GM18873 (cell line): ENCODE results near the gene FANCC.

Experiments used
- ATAC-seq: cut with Tn5 transposase; IDR thresholded peaks from one replicate; pipeline ENCODE4 v1.9.1; 2021; ENCODE audit warnings: mild to moderate bottlenecking, moderate library complexity, moderate number of reproducible peaks; ENCODE audit not compliant: unreplicated experiment, low FRiP score

FANCC gene

DNA sequence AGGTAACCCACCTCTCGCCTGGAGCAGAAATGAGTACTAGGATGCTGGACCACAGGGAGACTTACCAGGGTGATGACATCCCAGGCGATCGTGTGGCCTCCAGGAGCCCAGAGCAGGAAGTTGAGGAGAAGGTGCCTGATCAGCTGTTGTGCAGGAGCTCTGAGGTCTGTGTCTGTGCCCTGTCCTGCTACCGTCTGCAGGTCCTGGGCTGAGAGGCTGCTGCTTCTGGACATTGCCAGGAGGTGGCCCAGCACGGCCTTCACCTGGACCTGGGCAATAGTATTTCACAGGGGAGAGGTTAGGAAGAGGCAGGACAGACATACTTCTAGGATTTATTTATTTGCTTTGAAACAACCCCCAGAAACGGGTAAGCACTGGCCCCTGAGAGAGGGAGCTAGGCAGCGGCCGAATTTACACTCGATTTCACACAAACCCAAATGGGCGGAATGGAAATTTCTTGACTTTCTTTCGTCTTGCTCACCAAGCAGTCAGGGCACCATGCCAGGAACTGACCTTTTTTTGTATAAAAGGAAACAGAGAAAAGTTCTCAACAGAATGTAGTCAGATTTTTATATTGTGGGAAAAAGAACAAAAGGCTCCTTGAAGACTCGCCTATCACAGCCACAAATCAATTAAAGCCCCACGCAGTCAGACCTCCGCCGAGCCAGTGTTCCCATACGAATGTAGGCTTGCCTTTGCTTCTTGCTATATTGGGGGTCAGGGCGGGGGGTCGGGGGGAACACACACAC lies 210.3 kb downstream of the FANCC start:
- ATAC-seq: no peak

DNA sequence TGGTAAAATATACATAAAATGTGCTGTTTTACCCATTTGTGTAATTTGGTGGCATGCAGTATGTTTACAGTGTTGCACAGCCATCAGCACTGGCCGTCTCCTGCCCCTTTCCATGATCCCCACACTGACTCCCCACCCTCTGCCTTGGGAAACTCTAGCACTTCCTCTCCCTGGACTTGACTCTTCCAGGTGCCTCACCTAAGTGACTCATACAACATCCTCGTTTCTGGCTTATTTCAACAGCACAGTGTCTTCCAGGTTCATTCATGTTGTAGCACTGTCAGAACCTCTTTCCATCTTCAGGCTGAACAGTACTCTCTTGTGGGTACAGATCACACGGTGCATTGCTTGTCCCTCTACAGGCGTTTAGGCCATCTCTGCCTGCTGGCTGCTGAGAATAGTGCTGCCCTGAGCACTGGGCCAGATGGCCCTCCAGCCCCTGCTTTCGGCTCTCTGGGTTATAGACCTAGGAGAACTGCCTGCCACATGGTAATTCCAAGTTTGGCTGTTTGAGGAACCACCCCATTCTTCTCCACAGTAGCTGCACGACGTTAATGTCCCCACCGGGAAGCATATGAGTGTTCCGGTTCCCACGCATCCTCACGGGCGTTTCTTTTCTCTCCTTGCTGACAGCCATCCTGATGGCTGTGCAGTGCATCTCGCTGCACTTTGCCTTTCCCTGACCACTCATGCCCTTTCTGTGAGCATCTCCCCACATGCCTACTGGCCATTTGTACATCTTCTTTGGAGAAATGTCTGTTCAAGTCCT lies 211.8 kb downstream of the FANCC start:
- ATAC-seq: no peak

DNA sequence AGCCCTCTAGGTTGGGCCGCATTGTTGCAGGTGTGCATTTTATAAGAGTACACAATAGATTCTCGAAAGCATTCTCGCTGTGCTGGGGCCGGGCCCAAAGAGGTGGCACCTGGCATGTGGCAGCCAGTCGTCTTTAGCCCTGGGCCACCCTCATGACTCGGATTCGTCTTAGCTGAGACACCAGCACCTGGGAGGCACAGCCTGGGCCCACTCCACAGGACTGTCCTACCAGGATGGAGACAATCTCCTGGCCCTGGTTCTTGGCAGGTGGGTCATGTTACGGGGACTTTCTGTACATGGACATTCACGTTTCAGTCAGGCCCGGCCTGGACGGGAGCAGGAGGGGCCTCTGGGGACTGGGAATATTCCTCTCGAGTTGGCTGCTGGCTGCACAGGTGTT lies 212.5 kb downstream of the FANCC start:
- no peak for ATAC-seq

DNA sequence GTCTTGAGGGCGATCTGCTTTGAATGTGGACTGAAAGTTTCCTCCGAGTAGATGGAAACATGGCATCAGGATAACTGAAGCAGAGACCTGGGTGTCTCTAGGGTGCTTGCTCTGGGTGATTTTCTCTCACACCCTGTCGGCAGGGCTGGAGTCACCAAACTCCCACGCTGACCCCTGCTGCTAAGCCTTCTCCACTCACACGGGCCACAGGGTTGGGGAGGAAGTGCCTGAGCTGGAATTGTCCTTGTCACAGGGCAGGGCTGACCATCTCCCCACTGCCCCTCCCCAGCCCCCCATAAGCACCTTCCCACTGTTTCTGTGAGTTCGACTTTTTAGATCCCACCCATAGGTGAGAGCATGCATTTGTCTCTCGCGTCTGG lies 212.9 kb downstream of the FANCC start:
- no peak for ATAC-seq

DNA sequence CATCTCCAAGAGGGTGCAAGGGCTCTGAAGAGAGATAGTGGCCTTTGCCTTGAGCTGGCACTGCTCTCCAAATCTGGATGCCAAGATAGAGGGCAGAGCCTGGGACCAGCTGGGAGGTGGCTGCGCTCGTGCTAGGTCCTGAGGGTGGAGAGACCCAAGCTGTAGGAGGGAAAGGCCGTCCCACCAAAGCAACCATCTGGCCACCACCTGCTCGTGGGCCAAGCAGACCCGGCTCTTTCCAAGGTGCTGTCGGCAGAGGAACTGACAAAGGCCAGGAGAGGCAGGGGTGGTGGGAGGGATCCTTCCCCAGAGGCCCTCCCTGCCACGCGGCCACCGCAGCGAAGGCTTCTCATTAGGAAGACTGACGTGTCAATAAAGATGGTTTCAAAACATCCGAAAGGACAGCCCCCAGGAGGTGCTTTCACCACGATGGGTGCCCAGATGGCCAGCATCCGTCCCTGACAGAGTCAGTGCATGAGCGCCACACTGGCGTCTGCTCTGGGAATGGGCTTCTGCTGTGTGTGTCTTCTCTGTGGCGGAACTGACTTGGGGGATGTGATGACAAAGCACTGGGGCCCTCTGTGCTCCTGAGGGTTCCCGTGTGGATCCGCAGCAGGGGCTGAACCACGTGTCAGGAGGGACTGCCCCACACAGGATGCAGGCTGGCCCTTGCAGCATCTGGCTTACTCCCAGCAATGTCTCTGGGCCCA lies 213.5 kb downstream of the FANCC start:
- no peak for ATAC-seq

DNA sequence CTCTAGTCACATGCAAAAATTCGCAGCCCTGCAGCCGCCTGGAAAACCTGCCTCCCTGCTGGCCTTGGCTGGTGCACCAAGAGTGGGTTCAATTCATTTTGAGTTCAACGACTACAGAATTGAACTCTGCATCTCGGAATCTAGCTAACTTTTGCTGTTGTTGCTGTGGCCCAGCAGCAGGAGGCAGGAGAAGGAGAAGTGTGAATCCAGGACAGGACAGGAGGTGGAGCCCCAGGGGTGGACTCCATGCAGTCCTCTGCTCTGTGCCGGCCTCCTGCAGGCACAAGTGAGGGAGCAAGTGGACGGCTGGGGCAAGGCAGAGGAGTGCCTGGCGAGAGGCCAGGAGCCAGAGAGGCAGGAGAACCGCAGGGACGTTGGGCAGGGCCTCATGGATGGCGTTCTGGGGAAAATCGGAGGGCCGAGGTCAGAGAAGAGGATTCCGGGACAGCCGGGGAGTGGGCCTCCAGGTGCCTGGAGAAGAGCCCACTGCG lies 214.2 kb downstream of the FANCC start:
- ATAC-seq: no peak

DNA sequence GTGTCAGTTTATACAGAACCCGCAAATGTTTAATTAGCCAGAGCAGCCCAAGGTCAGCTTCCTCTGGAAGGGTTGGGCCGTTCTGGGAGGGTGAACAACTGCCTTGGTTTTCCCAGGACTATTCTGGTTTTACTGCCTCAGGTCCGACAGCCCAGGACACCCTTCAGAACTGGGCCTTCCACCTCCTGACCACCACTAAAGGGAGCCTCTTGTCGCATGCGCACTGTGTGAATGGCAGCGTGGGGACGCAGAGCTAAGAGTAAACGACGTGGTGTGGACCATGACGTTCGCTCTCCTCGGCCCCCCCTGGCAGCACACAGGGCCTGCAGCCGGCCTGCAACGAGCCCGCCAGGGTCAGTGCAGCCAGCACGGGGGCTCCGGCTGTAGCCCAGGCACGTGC lies 214.9 kb downstream of the FANCC start:
- ATAC-seq: no peak

DNA sequence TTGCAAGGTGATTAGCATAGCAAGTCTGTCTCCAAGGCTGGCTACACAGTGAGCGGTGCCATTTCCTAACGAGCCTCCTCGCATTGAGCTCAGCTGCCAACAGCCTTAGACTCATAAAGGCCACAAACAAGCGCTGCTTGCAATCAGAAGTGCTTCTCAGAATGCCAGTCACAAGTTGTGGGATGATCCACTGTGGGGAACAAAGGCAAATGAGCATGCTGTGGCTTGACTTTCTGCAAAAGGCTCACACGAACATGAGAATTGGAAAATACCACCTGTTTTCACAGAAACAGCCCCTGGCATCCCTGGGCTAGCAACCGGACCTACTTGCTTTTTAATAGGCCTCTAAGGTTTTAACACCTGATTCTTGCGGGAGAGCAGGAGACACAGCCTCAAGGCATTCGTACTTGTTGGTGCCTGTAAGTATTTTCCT lies 215.5 kb downstream of the FANCC start:
- no peak for ATAC-seq

DNA sequence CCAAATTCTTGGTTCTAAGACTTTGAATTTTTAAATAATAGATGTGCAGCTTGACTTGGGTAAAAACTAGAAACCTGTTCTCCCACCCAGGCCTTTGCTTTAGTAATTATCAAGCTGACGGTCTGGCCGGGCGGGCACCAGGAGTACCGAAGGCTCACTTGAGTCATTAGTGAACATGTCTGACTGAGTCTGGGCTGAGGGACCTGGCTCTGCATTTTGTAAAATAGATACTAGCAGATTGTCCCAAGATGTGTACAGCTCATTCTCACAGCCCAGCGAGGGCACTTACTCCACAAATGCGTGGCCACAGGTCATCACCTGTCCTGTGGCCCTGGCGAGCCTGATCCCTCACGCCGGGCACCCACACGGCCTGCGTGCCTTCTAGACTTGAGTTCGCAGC lies 216.2 kb downstream of the FANCC start:
- ATAC-seq: no peak

DNA sequence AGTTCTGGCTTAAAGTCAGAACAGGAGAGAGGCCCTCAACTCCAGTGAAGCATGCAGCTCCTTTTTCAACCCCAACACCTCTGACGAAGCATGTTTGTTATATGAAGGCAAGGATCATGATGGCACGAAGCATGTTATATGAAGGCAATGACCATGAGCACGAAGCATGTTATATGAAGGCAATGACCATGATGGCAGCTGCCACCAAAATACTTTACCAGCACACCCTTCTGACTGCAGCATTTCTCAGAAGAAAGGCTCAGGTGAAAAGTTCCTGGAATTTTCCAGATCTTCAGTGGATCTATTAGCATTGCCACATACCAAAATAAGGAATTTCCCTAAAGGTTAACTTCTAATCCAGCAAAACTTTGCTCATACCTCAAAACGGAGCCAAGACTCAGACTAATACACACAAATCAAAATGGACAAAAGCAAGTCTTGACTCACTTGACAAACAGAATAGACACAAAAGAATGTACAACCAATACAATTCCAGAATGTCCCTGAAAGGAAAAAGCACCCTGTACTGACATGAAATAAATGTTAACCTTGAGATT lies 217.4 kb downstream of the FANCC start:
- ATAC-seq: no peak

DNA sequence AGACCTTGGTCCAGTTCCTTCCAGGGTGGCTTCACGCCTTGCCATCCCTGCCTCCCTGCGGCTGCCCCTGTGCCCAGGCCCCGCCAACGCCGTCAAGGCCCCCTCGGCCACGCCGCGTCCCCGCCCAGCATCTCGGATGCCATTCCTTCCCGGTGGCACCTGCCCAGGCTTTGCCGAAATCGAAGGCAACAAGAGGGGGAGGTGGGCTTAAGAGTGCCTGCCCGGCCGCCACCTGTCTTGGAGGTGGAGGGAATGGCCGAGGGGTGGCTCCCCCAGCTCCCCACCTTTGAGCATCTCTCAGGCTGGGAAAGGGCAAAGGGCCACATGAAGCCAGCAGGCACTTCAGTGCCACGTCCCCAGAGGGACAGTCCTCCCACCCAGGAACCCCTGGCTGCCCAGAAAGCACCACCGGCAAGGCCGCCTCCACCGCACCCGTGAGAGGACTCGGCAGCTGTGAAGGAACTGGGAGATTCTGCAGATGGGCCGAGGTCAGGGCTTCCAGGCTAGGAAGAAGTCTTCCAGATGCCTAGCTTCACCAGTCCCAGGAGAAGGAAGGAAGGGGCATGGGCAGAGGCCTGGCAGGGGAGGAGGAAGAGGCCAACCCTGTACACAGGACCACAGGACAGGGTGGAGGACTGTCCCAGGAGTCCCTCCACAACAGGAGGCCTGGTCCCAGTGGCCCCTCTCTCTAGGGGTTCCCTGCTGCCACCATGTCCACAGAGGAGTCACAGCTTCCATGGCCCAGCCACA lies 218.0 kb downstream of the FANCC start:
- ATAC-seq: no peak

DNA sequence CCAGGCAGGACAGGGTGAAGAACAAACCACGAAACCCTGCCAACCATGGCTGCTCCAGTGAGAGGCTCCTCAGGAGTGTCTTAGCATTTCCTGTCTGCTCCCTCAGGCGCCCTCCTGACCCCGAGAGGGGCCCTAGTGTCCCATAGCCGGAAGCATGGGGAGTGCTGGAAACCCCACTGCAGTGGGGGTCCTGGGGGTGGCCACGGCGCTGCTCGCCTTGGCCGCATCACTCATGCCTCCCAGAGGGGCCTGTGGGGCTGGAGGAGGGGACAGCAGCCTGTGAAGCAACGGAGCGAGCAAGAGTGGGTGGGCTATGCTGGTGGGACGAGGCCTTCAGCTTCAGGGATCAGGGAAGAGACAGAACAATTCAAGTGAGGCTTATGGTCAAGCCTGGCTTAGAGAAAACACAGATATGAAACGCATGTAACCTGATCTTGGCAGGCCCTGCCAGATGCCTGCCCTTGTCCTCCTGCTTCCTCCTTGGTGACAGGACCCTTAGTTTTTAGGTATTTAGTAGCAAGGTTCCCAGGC lies 219.1 kb downstream of the FANCC start:
- ATAC-seq: no peak

DNA sequence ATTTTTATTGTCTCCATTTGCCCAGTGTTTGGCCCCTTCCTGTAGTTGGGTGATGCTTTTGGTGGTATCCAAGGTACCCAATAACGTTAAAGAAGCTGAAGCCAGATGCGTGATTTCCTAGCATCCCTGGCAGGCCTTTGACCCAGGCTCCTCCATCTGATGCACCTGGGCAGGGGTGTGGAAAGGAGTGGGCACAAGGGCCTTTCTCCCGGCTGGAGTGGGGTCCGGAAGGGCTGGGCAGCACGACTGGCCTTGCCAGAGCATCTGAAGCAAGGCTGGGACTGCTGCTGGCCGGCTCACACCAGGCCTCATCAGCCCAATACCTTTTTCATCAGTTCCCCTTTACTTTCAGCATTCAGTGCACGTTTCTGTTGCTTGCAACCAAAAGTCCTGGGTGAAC lies 220.2 kb downstream of the FANCC start:
- ATAC-seq: no peak

DNA sequence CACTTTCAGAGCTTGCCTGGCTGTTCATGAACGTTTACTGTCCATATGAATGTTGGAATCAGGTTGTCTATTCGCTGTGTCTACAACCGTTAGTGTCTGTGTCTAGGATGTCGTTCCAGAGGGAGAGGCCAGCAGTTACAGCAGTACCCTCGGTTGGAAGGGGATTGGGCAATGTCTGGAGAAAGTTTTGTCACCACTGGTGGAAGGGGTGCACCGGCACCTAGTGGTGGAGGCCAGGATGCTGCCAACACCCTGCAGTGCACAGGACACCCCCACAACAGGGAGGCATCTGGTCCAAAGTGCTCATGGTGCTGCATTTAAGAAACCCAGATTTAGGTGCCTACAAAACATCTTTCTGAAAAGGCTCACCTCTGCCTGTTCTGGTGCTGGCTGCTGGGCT lies 220.7 kb downstream of the FANCC start:
- ATAC-seq: no peak

DNA sequence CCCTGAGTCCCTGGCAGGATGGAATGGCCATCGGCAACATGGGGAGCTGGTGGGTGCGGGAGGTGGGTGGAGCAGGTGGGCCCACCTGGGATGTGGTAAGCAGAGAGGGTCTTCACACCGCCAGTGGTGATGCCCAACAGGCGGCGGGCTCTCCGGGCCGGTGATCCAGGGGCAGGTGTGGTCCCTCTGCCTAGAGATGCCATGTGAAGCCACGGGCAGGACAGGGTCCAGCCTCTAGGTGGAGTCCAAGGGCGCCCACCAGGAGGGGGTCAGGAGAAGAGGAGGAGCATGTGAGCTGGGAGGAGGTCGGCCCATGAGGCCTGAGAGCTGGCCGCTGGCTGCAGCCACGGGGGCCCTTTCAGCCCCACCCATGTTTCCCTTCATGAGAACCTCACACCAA lies 221.1 kb downstream of the FANCC start:
- no peak for ATAC-seq

DNA sequence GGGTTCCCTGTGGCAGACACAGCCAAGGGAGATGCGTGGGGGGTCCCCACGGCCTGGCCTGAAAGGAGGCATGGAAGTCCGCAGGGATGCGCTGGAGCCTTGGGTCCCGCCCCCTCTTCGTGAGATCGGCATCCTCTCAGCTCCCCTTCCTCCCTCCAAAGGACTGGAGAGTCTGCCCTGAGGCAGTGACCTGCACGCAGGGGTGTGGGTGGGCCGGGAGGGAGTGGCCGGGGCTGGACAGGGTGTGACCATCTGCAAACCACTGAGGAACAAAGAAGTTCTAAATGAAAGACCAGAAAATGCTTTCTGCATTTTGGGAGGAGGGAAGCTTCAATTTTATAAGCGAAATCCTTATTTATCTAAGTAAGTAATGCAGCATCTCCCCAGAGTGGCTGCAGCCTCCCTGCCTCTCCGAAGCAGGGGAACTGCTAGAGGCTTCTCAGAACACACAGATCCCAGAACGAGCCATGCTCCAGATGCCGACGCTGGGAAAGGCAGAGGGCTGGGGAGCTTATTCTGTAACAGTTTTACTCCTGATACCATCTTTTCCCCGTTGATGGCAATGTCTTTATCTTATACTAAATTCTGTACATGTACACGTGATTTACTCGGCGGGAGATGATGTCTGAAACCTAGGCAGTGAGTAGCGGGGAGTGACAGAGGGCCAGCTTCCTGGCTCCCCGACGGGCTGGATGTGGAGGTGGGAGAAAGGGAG lies 221.7 kb downstream of the FANCC start:
- no peak for ATAC-seq

DNA sequence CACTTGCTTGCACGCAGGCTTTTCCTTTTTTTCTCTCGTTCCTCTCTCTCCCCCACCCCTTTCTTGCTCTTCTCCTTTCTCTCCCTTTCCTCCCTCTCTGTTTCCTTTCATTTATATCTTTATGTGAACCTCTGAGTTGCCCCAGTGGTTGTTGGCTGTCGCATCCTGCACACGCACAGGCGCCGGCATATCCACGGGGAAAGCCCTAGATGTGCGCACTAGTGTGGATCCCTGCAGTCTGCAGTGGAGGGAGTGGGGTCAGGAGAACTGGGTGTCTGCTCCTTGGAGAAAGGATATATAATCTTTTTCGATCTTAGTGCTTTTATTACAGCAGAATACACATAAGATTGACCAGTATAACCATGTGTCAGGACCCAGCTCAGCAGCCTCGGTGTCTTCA lies 223.5 kb downstream of the FANCC start:
- no peak for ATAC-seq

DNA sequence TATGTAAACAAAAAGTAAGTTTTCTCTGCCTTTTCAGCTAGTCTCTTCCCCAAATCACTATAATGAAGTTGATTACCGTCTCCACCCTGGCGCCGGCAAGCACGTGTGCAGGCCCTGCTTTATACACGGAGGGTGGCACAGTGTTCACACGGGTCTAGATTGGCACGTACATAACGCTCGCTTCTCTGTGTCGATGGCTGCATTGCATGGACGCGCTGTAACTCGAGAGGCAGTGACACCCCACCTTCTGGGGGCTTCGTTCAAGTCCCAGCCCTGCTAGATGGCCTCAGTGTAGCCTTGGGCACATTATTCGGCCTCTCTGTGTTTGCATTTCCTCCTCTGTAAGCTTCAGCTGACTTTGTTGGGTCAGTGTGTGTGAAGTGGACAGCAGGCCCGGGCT lies 223.9 kb downstream of the FANCC start:
- ATAC-seq: no peak

DNA sequence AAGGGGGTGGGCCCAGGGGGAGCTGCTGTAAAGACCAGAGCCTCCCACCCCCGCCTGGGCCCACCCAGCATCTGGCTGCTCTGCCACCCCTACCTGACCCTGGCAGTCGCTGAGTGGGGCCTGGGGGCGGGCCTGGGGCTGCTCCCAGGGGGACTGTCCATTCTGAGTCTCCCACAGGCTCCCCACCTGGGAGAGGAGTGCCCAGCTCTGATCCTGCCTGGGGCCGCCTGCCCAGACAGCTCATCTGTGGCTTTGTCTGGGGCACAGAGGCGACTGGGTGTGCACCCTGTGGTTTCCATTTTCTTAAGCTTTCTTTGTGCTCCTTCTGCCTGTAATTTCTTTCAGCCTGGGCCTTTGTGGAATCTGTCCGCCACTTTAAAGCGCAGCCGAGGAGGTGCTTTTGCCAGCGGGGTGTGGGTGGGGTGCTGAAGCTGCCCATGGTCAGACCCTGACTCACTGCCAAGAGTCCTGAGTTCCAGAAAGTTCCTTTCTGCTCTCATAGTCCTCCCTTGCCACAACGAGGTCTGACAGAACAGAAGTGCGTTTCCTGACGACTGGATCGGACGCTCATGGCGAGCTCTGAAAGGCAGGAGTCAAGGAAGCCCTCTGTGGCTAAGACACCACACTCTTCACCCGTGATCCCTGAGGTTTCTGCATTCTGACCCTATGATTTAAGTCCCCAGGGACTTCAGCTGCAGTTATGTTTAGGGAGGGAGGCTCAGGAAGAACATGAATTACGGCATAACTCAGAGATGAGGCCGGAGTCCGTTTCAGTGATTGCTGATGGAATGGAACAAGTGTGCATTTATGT lies 225.0 kb downstream of the FANCC start:
- ATAC-seq: no peak
